Bronchial epithelial cell (primary cell): ENCODE measurements around the gene ACBD6. TPM values are rescaled to one million over a fixed set of nuclear protein-coding genes. Genes with fewer than 3 reads are reported as not detected.

Source experiments
- DNase-seq: peaks from one replicate; pipeline ENCODE4 v3.0.0-alpha.2; 2010; ENCODE audit warnings: low read depth
- FAIRE-seq: peaks from 2 replicates; lab custom pipeline; 2011; peaks lifted over from hg19 to GRCh38; lab: Jason Lieb, UNC
- H3K27me3 ChIP-seq: 2 replicates; pipeline ENCODE4 v1.5.1; 2011; ENCODE audit warnings: low read length; ENCODE audit not compliant: control insufficient read depth, insufficient read depth
- H3K36me3 ChIP-seq: 2 replicates; pipeline ENCODE4 v1.5.1; 2011; ENCODE audit warnings: low read length; ENCODE audit not compliant: control insufficient read depth, insufficient read depth
- H3K4me3 ChIP-seq: 2 replicates; pipeline ENCODE4 v1.5.1; 2011; ENCODE audit warnings: mild to moderate bottlenecking, low read depth, low read length, control low read depth
- total RNA-seq: library from RNA; depleted of rRNA; stranded (reverse); fragments of >200 nt; gene quantifications from 2 replicates; pipeline ENCODE4 v1.2.1, GENCODE V29; 2014
- TF ChIP-seq, protein P1 (sequence below): IDR thresholded peaks from 2 replicates; pipeline ENCODE4 v1.5.1; 2011; ENCODE audit warnings: mild to moderate bottlenecking, moderate library complexity, low read length, control low read depth, inconsistent platforms; ENCODE audit not compliant: insufficient read depth, severe bottlenecking

ACBD6 gene
- total RNA-seq, 1 donor from 2014 or later, result 118 TPM

DNA sequence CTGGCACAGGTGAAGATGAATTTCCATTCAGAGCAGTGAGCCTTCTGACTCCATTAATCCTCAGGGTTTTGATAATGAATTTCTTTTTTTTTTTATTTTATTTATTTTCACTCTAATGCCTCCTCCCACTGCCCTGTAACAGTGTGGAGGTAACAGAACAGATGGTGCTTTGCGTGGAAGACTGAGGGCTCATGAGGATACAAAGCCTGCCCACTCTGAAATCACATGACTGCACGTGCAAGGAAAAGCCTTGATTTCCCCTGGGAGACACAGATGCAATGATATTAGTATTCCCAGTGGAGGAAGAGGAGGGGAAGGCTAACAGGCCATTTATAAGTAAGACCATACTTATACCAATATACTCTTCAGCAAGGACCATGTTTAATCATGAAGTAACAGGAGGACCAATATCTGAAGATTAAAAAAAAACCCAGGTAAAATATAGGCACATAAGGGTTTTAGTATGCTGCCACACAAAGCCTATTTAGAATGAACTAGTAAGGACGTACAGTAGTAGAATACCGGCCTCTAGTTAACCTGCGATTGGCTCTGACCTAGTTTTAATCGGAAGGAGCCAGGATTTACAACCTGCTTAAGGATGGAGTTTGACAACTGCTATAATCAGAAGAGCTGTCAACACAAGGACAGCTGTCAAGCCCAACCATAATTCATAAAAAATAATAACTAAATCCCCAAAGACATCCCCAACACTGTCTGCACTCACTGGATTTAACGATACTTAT lies 202.7 kb downstream of the ACBD6 start:
- TF ChIP-seq, protein P1, sequence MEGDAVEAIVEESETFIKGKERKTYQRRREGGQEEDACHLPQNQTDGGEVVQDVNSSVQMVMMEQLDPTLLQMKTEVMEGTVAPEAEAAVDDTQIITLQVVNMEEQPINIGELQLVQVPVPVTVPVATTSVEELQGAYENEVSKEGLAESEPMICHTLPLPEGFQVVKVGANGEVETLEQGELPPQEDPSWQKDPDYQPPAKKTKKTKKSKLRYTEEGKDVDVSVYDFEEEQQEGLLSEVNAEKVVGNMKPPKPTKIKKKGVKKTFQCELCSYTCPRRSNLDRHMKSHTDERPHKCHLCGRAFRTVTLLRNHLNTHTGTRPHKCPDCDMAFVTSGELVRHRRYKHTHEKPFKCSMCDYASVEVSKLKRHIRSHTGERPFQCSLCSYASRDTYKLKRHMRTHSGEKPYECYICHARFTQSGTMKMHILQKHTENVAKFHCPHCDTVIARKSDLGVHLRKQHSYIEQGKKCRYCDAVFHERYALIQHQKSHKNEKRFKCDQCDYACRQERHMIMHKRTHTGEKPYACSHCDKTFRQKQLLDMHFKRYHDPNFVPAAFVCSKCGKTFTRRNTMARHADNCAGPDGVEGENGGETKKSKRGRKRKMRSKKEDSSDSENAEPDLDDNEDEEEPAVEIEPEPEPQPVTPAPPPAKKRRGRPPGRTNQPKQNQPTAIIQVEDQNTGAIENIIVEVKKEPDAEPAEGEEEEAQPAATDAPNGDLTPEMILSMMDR, result no peak
- no peak for DNase-seq

DNA sequence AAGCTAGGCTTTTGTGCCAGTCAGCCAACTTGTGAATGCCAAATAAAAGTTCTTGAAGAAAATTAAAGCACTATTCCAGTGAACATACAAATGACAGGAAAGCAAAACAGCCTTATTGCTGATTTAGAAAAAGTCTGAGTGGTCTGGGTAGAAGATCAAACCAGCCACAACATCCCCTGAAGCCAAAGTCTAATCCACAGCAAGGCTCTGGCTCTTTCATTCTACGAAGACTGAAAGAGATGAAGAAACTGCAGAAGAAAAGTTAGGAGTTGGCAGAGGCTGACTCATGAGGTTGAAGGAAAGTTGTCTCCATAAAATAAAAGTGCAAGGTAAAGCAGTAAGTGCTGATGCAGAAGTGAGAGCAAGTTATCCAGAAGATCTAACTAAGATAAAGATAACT lies 206.4 kb downstream of the ACBD6 start:
- TF ChIP-seq, protein P1, result no peak
- FAIRE-seq (no peak), DNase-seq (no peak)
- H3K4me3 ChIP-seq, result no peak overlapping the region
- H3K27me3 ChIP-seq, result no peaks in the 10 kb centered on the region
- H3K36me3 ChIP-seq, result no peaks in the 10 kb centered on the region

More for the DNA sequence above, 202.7 kb downstream of the ACBD6 start:
- Histone ChIP-seq H3K4me3 (no peak overlapping the region), H3K27me3 (no peaks in the 10 kb centered on the region), H3K36me3 (no peaks in the 10 kb centered on the region)
- FAIRE-seq, result no peak

DNA sequence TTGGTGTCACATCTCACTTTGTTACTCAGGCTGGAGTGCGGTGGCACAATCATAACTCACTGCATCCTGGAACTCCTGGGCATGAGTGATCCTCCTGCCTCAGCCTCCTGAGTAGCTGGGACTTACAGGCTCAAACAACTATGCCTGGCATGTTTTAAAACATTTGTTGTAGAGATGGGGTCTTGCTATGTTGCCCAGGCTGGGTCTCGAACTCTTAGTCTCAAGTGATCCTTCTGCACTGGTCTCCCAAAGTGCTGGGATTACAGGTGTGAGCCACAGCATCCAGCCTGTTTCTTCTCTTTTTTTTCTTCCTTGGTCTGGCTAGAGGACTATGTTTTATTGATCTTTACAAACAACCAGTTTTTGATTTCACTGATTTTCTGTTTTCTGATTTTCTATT lies 207.7 kb downstream of the ACBD6 start:
- FAIRE-seq (no peak), DNase-seq (no peak)
- TF ChIP-seq, protein P1, result no peak
- Histone ChIP-seq H3K36me3 (no peaks in the 10 kb centered on the region), H3K27me3 (no peaks in the 10 kb centered on the region), H3K4me3 (no peak overlapping the region)

DNA sequence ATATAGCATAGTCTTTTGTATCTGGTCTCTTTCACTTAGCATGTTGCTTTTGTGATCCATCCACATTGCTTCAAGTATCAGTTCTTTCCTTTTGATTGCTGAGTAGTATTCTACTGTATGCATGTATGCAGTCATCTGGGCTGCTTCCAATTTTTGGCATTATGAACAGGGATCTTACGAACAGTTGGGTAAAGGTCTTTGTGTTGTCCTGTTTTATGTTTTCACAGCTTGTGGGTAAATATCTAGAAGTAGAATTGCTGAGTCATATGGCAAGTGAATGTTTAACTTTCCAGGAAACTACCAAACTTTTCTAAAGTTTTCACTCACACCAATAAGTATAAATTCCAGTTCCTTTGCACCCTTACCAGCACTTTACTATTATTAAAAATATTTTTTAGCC lies 211.4 kb downstream of the ACBD6 start:
- Histone ChIP-seq H3K36me3 (peaks cover 2% of the 10 kb centered on the region), H3K27me3 (no peaks in the 10 kb centered on the region), H3K4me3 (no peak overlapping the region)
- TF ChIP-seq, protein P1, result no peak
- DNase-seq (no peak), FAIRE-seq (no peak)

DNA sequence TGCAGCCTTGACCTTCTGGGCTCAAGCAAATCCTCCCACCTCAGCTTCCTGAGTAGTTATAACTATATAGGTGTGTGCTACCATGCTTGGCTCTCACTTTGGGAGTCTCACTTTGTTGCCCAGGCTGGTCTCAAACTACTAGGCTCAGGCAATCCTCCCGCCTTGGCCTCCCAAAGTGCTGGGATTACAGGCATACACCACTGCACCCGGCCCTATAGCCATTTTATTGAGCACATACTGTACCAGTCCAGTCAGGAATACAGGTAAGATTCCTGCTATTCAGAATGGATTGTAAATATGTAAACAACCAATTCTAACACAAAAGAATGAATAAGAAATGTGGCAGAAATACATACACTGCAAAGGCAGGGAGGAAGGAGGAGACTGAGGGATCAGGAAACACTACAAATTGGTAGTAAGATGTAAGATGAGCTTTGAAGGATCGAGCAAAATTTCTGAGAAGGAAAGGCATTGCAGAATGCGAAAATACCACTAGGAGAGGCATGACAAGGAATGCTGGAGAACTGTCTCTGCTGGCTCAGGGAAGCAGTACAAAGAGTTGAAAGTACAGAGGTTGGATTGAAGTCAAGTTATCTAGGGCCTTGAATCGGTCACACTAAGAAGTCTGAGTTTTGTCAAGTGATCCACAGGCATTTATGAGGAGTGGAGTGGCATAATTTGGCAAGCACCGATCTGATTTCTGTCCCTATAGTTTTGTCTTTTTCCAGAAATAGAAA lies 211.9 kb downstream of the ACBD6 start:
- TF ChIP-seq, protein P1, result no peak
- Histone ChIP-seq H3K4me3 (no peak overlapping the region), H3K36me3 (peaks cover 2% of the 10 kb centered on the region), H3K27me3 (no peaks in the 10 kb centered on the region)
- FAIRE-seq (no peak), DNase-seq (no peak)
